Endothelial cell (in vitro differentiated cells): Measurements from ENCODE around the gene RGS5. TPM values are rescaled to one million over a fixed set of nuclear protein-coding genes. Genes with fewer than 3 reads are reported as not detected.
A peak's percentile ranks its signal among the peaks of the same experiment; 100 is the strongest.

ENCODE experiments used
- DNase-seq: peaks from one replicate; pipeline ENCODE4 v3.0.0; 2021; ENCODE audit warnings: low spot score
- H3K27ac Mint-ChIP-seq: one replicate; pipeline ENCODE4 v1.8.0; 2021; ENCODE audit warnings: mixed read lengths, inconsistent platforms; ENCODE audit not compliant: unreplicated experiment
- H3K27me3 Mint-ChIP-seq: one replicate; pipeline ENCODE4 v1.8.0; 2021; ENCODE audit warnings: mild to moderate bottlenecking, moderate library complexity, mixed read lengths, inconsistent platforms; ENCODE audit not compliant: unreplicated experiment
- H3K36me3 Mint-ChIP-seq: one replicate; pipeline ENCODE4 v1.8.0; 2021; ENCODE audit warnings: mild to moderate bottlenecking, low read depth, mixed read lengths, inconsistent platforms; ENCODE audit not compliant: unreplicated experiment
- H3K4me1 Mint-ChIP-seq: one replicate; pipeline ENCODE4 v1.8.0; 2021; ENCODE audit warnings: mild to moderate bottlenecking, mixed read lengths, inconsistent platforms; ENCODE audit not compliant: unreplicated experiment
- H3K4me3 Mint-ChIP-seq: one replicate; pipeline ENCODE4 v1.8.0; 2021; ENCODE audit warnings: mild to moderate bottlenecking, mixed read lengths, inconsistent platforms; ENCODE audit not compliant: unreplicated experiment
- H3K9me3 Mint-ChIP-seq: one replicate; pipeline ENCODE4 v1.8.0; 2021; ENCODE audit warnings: mixed read lengths, inconsistent platforms; ENCODE audit not compliant: unreplicated experiment
- CTCF ChIP-seq: fragments of 200-600 bp; sonication (generic); IDR thresholded peaks from one replicate; pipeline ENCODE4 v1.5.0; 2021; ENCODE audit warnings: antibody characterized with exemption; ENCODE audit not compliant: unreplicated experiment
- total RNA-seq: library from RNA; stranded (reverse); fragmentation: NEBNext Ultra II Directional; extraction: Animal tissue kit (Norgen Biotek cat#: 25700); gene quantifications from one replicate; pipeline ENCODE4 v1.2.1, GENCODE V29; 2021; ENCODE audit not compliant: unreplicated experiment

The RGS5 gene
- total RNA-seq, 1 donor from 2014 or later: 581 TPM

GRCh38 chr1:163213626-163214025, 10.9 kb upstream of the RGS5 start:
- no peaks in the 10 kb centered on the region for H3K27me3 Mint-ChIP-seq
- H3K27ac Mint-ChIP-seq: no peak overlapping the region
- H3K36me3 Mint-ChIP-seq: no peaks in the 10 kb centered on the region
- no peak for TF ChIP-seq CTCF
- DNase-seq: no peak
- no peaks in the 10 kb centered on the region for H3K9me3 Mint-ChIP-seq
- H3K4me3 Mint-ChIP-seq: no peak overlapping the region
- H3K4me1 Mint-ChIP-seq: peaks cover 6% of the 10 kb centered on the region

GRCh38 chr1:163211667-163212066, 9.0 kb upstream of the RGS5 start:
- DNase-seq: no peak
- TF ChIP-seq CTCF: no peak
- H3K4me3 Mint-ChIP-seq: no peak overlapping the region
- H3K27me3 Mint-ChIP-seq: no peaks in the 10 kb centered on the region
- no peak overlapping the region for H3K27ac Mint-ChIP-seq
- H3K4me1 Mint-ChIP-seq: no peaks in the 10 kb centered on the region
- H3K9me3 Mint-ChIP-seq: no peaks in the 10 kb centered on the region
- no peaks in the 10 kb centered on the region for H3K36me3 Mint-ChIP-seq

GRCh38 chr1:163205513-163205912, 2.8 kb upstream of the RGS5 start:
- DNase-seq: no peak
- no peak overlapping the region for H3K27ac Mint-ChIP-seq
- no peak overlapping the region for H3K4me3 Mint-ChIP-seq
- no peaks in the 10 kb centered on the region for H3K9me3 Mint-ChIP-seq
- H3K36me3 Mint-ChIP-seq: no peaks in the 10 kb centered on the region
- TF ChIP-seq CTCF: no peak
- peaks cover 10% of the 10 kb centered on the region for H3K4me1 Mint-ChIP-seq
- H3K27me3 Mint-ChIP-seq: peaks cover 3% of the 10 kb centered on the region

- DNase-seq: no peak
- TF ChIP-seq CTCF: no peak
Measured at GRCh38 chr1:163203561-163203960, 845 bp upstream of the RGS5 start.

GRCh38 chr1:163201906-163202305, 810 bp downstream of the RGS5 start:
- no peak for TF ChIP-seq CTCF
- Mint-ChIP-seq H3K4me3 (peak overlapping the region; percentile 94), H3K27me3 (peaks cover 4% of the 10 kb centered on the region), H3K9me3 (no peaks in the 10 kb centered on the region), H3K4me1 (peaks cover 25% of the 10 kb centered on the region), H3K36me3 (no peaks in the 10 kb centered on the region), H3K27ac (peak overlapping the region; percentile 94)
- no peak for DNase-seq

More at GRCh38 chr1:163203561-163203960, 845 bp upstream of the RGS5 start:
- H3K4me1 Mint-ChIP-seq: peaks cover 13% of the 10 kb centered on the region
- no peaks in the 10 kb centered on the region for H3K36me3 Mint-ChIP-seq
- H3K9me3 Mint-ChIP-seq: no peaks in the 10 kb centered on the region
- H3K27ac Mint-ChIP-seq: peak overlapping the region; percentile 39
- H3K27me3 Mint-ChIP-seq: peaks cover 3% of the 10 kb centered on the region
- H3K4me3 Mint-ChIP-seq: no peak overlapping the region
